CD14-positive monocyte (primary cell): ENCODE measurements around the gene VAV2. TPM values are rescaled to one million over a fixed set of nuclear protein-coding genes. Genes with fewer than 3 reads are reported as not detected.
A peak's percentile ranks its signal among the peaks of the same experiment; 100 is the strongest.

ENCODE experiments used
- DNase-seq, 3 donors: peaks; one replicate each; pipeline ENCODE4 v3.0.0-alpha.2; 2011 to 2022
- H2AFZ ChIP-seq: 2 replicates; pipeline ENCODE4 v1.6.0; 2012; ENCODE audit warnings: mild to moderate bottlenecking, low read depth, low read length, inconsistent platforms; ENCODE audit not compliant: insufficient read depth, poor library complexity, severe bottlenecking
- H3K27ac ChIP-seq, 2 donors: 1 replicate in 1 of 2; 2 replicates in 1 of 2; pipeline ENCODE4 v1.5.1; 2012 to 2013; ENCODE audit warnings: low read length in 2 of 2, control low read depth in 1 of 2, inconsistent platforms in 1 of 2, low read depth in 1 of 2, mild to moderate bottlenecking in 1 of 2
- H3K27me3 ChIP-seq, 2 donors: one replicate each; pipeline versions ENCODE4 v1.6.0 to v1.6.1; 2011 to 2013; ENCODE audit warnings: low read length in 2 of 2; ENCODE audit not compliant: control insufficient read depth in 2 of 2, insufficient read depth in 2 of 2
- H3K36me3 ChIP-seq, 2 donors: replicated peaks in 1 of 2; 1 replicate in 1 of 2; 2 replicates in 1 of 2; pipeline versions ENCODE4 v1.5.1 to v1.6.1; 2012 to 2013; ENCODE audit warnings: low read length in 2 of 2, control low read depth in 1 of 2, inconsistent platforms in 1 of 2, mild to moderate bottlenecking in 1 of 2; ENCODE audit not compliant: insufficient read depth in 2 of 2, control insufficient read depth in 1 of 2
- H3K4me1 ChIP-seq, 2 donors: 1 replicate in 1 of 2; 2 replicates in 1 of 2; pipeline versions ENCODE4 v1.5.1 to v1.6.1; 2012 to 2013; ENCODE audit warnings: low read length in 2 of 2, control low read depth in 1 of 2, inconsistent platforms in 1 of 2, mild to moderate bottlenecking in 1 of 2, moderate library complexity in 1 of 2; ENCODE audit not compliant: insufficient read depth in 2 of 2, control insufficient read depth in 1 of 2
- H3K4me2 ChIP-seq: replicated peaks from 2 replicates; pipeline ENCODE3; 2012; ENCODE audit warnings: low read length, moderate library complexity, mild to moderate bottlenecking; ENCODE audit not compliant: poor library complexity, severe bottlenecking; ENCODE audit errors: extremely low read depth
- H3K4me3 ChIP-seq, 3 experiments: fragments of 200-600 bp in 1 of 3; sonication (generic) in 1 of 3; replicated peaks in 1 of 3; 1 replicate in 2 of 3; 2 replicates in 1 of 3; pipeline ENCODE4 v1.5.1; 2011 to 2013; ENCODE audit warnings: low read length in 3 of 3, mild to moderate bottlenecking in 3 of 3, control low read depth in 2 of 3, low read depth in 2 of 3, inconsistent platforms in 1 of 3, moderate library complexity in 1 of 3
- H3K79me2 ChIP-seq: 2 replicates; pipeline ENCODE4 v1.6.0; 2012; ENCODE audit warnings: mild to moderate bottlenecking, control low read depth, inconsistent platforms, low read length, moderate library complexity; ENCODE audit not compliant: insufficient read depth
- H3K9ac ChIP-seq: 2 replicates; pipeline ENCODE4 v1.6.0; 2017; ENCODE audit warnings: low read length, mild to moderate bottlenecking; ENCODE audit not compliant: insufficient read depth, poor library complexity, severe bottlenecking
- H3K9me3 ChIP-seq, 2 donors: replicated peaks in 1 of 2; 1 replicate in 1 of 2; 2 replicates in 1 of 2; pipeline versions ENCODE4 v1.5.1 to v1.6.1; 2012 to 2013; ENCODE audit warnings: low read length in 2 of 2, control low read depth in 1 of 2; ENCODE audit not compliant: control insufficient read depth in 1 of 2, insufficient read depth in 1 of 2
- H4K20me1 ChIP-seq: 2 replicates; pipeline ENCODE4 v1.6.0; 2012; ENCODE audit warnings: mild to moderate bottlenecking, low read length, control low read depth, moderate library complexity; ENCODE audit not compliant: insufficient read depth
- H3K27ac Mint-ChIP-seq, 7 donors: one replicate each; pipeline ENCODE4 v1.8.0; 2020; ENCODE audit warnings: mild to moderate bottlenecking in 7 of 7, mixed read lengths in 7 of 7, moderate library complexity in 6 of 7, inconsistent platforms in 2 of 7
- H3K27me3 Mint-ChIP-seq, 3 donors: one replicate each; pipeline ENCODE4 v1.8.0; 2021 to 2022; ENCODE audit warnings: low read depth in 3 of 3, mild to moderate bottlenecking in 3 of 3, mixed read lengths in 3 of 3, moderate library complexity in 3 of 3, inconsistent platforms in 1 of 3
- H3K36me3 Mint-ChIP-seq, 2 donors: one replicate each; pipeline ENCODE4 v1.8.0; 2020; ENCODE audit warnings: mixed read lengths in 2 of 2, inconsistent platforms in 1 of 2, mild to moderate bottlenecking in 1 of 2
- H3K4me1 Mint-ChIP-seq: one replicate; pipeline ENCODE4 v1.8.0; 2020; ENCODE audit warnings: mild to moderate bottlenecking, mixed read lengths
- H3K4me3 Mint-ChIP-seq, 2 donors: one replicate each; pipeline ENCODE4 v1.8.0; 2020; ENCODE audit warnings: mild to moderate bottlenecking in 2 of 2, mixed read lengths in 2 of 2, moderate library complexity in 1 of 2
- H3K9me3 Mint-ChIP-seq, 7 donors: one replicate each; pipeline ENCODE4 v1.8.0; 2020 to 2022; ENCODE audit warnings: mixed read lengths in 7 of 7, mild to moderate bottlenecking in 6 of 7, moderate library complexity in 6 of 7, inconsistent platforms in 2 of 7
- CTCF ChIP-seq: fragments of 200-600 bp; IDR thresholded peaks from one replicate; pipeline ENCODE4 v1.8.0; 2022; ENCODE audit warnings: antibody characterized with exemption, mild to moderate bottlenecking
- WGBS: methylation state at CpG from one replicate; pipeline ENCODE4 v1.1.5; 2013; ENCODE audit warnings: missing lambda C conversion rate; ENCODE audit not compliant: insufficient coverage; 5-methylcytosine and 5-hydroxymethylcytosine counted together
- intact Hi-C, 2 donors: fragments of 100-400 bp; cut with micrococcal nuclease; formaldehyde crosslinking; loops; one replicate each; pipeline versions ENCODE4 v1.15.0 to v1.15.1; 2023
- polyA plus RNA-seq, 3 donors: library from polyadenylated mRNA; depleted of rRNA in 1 of 3; unstranded in 2 of 3; stranded (reverse) in 1 of 3; fragments of 300-500 nt in 2 of 3; fragments of >200 nt in 1 of 3; fragmentation: Illumina TruSeq in 2 of 3; gene quantifications; 1 replicate in 2 of 3; 2 replicates in 1 of 3; pipeline ENCODE4 v1.2.3, GENCODE V29; 2012 to 2021

VAV2 gene
- polyA plus RNA-seq, 3 donors: 2.3 to 13.6 (median 2.3) TPM

GRCh38 chr9:133759946-133760345 is 232.2 kb downstream of the VAV2 start:
- Mint-ChIP-seq H3K4me3 (no peak overlapping the region), H3K27me3 (peaks cover 0 to 8% (median 4%) of the 10 kb centered on the region in 3 donors), H3K4me1 (no peaks in the 10 kb centered on the region), H3K9me3 (peaks cover 0 to 4% (median 0%) of the 10 kb centered on the region in 7 donors), H3K36me3 (peaks cover 26 to 31% of the 10 kb centered on the region in 2 donors), H3K27ac (no peak overlapping the region)
- Histone ChIP-seq H3K9me3 (no peaks in the 10 kb centered on the region), H3K4me3 (no peak overlapping the region), H3K4me2 (no peak overlapping the region), H3K79me2 (no peaks in the 10 kb centered on the region), H3K36me3 (peaks cover 16 to 32% of the 10 kb centered on the region in 2 donors), H3K9ac (no peak overlapping the region), H3K27me3 (no peaks in the 10 kb centered on the region), H2AFZ (no peak overlapping the region), H3K4me1 (no peaks in the 10 kb centered on the region), H4K20me1 (no peaks in the 10 kb centered on the region), H3K27ac (no peak overlapping the region)
- WGBS: 100% methylated on average over 1 of the region's 11 CpGs
- no peak for TF ChIP-seq CTCF
- intact Hi-C loops: no loop called here
- no peak for DNase-seq

- Histone ChIP-seq H3K27me3 (no peaks in the 10 kb centered on the region), H3K79me2 (no peaks in the 10 kb centered on the region), H3K4me2 (no peak overlapping the region), H3K9me3 (no peaks in the 10 kb centered on the region), H3K27ac (no peak overlapping the region), H2AFZ (no peak overlapping the region), H3K9ac (no peak overlapping the region), H4K20me1 (no peaks in the 10 kb centered on the region), H3K4me3 (no peak overlapping the region), H3K36me3 (peaks cover 14 to 25% of the 10 kb centered on the region in 2 donors), H3K4me1 (no peaks in the 10 kb centered on the region)
- peaks cover 19 to 25% of the 10 kb centered on the region in 2 donors for H3K36me3 Mint-ChIP-seq
- WGBS: 84% methylated on average over 16 of the region's 32 CpGs
- intact Hi-C loops: no loop called here
- peaks cover 0 to 8% (median 4%) of the 10 kb centered on the region in 3 donors for H3K27me3 Mint-ChIP-seq
- peak overlapping the region in 1 of 7 donors; percentile 55 for H3K27ac Mint-ChIP-seq
- peaks cover 3% of the 10 kb centered on the region for H3K4me1 Mint-ChIP-seq
- TF ChIP-seq CTCF: no peak
- peaks cover 0 to 4% (median 0%) of the 10 kb centered on the region in 7 donors for H3K9me3 Mint-ChIP-seq
- no peak overlapping the region for H3K4me3 Mint-ChIP-seq
- DNase-seq: no peak
Observed at GRCh38 chr9:133759146-133759900, 232.8 kb downstream of the VAV2 start.
